Mucosa of stomach (tissue), 1 donor: ENCODE data around the gene PLEKHA5.

Source experiments
- H3K27me3 ChIP-seq: one replicate; pipeline ENCODE4 v1.7.0; 2013; ENCODE audit warnings: mild to moderate bottlenecking, low read length; ENCODE audit not compliant: control insufficient read depth, insufficient read depth
- H3K36me3 ChIP-seq: one replicate; pipeline ENCODE4 v1.7.0; 2013; ENCODE audit warnings: low read length; ENCODE audit not compliant: control insufficient read depth, insufficient read depth
- H3K4me1 ChIP-seq: one replicate; pipeline ENCODE4 v1.7.0; 2013; ENCODE audit warnings: mild to moderate bottlenecking, low read length; ENCODE audit not compliant: control insufficient read depth, insufficient read depth
- H3K4me3 ChIP-seq: one replicate; pipeline ENCODE4 v1.7.0; 2013; ENCODE audit warnings: low read length
- H3K9ac ChIP-seq: one replicate; pipeline ENCODE4 v1.7.0; 2013; ENCODE audit warnings: mild to moderate bottlenecking, low read length, moderate library complexity
- H3K9me3 ChIP-seq: one replicate; pipeline ENCODE4 v1.7.0; 2013; ENCODE audit warnings: mild to moderate bottlenecking, low read length, moderate library complexity; ENCODE audit not compliant: control insufficient read depth
- donor health status: Pancreatic carcinoma.

Gene PLEKHA5

DNA sequence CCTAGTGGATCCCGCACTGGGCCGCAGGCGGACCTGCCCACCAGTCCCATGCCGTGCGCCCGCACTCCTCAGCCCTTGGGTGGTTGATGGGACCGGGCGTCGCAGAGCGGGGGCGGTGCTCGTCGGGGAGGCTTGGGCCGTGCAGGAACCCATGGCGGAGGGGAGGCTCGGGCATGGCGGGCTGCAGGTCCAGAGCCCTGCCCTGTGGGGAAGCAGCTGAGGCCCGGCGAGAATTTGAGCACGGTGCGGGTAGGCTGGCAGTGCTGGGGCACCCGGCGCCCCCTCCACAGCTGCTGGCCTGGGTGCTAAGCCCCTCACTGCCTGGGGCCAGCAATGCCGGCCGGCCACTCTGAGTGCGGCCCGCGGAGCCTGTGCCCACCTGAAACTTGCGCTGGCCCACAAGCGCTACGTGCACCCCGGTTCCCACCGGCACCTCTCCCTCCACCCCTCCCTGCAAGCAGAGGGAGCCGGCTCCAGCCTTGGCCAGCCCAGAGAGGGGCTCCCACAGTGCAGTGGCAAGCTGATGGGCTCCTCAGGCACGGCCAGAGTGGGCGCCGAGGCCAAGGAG lies 100.8 kb downstream of the PLEKHA5 start:
- no peaks in the 10 kb centered on the region for H3K27me3 ChIP-seq
- no peaks in the 10 kb centered on the region for H3K9me3 ChIP-seq
- no peaks in the 10 kb centered on the region for H3K4me1 ChIP-seq
- H3K36me3 ChIP-seq: no peaks in the 10 kb centered on the region
- no peak overlapping the region for H3K4me3 ChIP-seq
- H3K9ac ChIP-seq: no peak overlapping the region

DNA sequence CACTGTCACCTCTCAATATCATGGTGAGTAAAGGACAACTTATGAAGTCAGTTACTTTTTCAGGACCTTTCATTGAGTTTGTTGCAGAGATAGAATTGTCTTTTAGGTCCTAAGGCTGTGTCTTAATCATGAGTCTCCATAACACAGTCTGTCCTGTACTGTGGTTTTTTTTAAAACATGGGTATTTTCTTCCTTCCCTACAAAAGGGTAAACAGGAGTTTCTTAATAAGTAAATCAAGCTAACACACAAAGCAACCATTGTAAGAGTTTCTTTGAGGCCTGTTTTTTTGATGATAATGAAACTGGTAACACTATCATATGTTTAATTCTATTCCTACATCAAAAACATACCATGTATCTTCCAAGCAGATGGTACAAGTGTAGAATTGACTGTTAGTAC lies 101.4 kb downstream of the PLEKHA5 start:
- H3K36me3 ChIP-seq: no peaks in the 10 kb centered on the region
- no peaks in the 10 kb centered on the region for H3K4me1 ChIP-seq
- no peaks in the 10 kb centered on the region for H3K9me3 ChIP-seq
- H3K27me3 ChIP-seq: no peaks in the 10 kb centered on the region
- H3K9ac ChIP-seq: no peak overlapping the region
- H3K4me3 ChIP-seq: no peak overlapping the region

DNA sequence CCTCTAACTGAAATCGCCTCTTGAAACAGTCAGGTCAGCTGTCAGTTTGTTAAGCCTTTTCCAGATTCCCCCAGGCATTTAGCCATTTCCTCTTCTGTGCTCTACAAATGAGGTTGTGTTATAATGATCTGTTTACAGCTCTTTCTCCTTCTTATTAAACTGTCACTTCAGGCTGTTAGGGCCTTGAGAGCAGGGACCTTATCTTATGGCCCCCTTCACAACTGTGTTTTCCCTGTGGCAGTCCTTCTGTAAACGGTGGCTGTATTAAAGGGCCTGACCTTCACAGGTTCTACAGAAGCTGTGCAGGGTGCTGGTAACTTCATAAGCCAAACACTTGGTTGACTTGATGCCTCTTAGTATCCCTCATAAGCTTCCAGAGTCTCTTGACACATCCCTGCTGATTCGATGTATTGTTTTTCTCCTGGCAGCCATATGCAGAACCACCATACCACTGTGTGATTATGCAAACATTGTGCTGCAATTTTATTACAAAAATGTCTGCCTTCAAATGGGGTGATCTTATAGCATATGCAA lies 104.7 kb downstream of the PLEKHA5 start:
- Histone ChIP-seq H3K27me3 (no peaks in the 10 kb centered on the region), H3K36me3 (no peaks in the 10 kb centered on the region), H3K4me1 (no peaks in the 10 kb centered on the region), H3K9ac (no peak overlapping the region), H3K4me3 (no peak overlapping the region), H3K9me3 (no peaks in the 10 kb centered on the region)

DNA sequence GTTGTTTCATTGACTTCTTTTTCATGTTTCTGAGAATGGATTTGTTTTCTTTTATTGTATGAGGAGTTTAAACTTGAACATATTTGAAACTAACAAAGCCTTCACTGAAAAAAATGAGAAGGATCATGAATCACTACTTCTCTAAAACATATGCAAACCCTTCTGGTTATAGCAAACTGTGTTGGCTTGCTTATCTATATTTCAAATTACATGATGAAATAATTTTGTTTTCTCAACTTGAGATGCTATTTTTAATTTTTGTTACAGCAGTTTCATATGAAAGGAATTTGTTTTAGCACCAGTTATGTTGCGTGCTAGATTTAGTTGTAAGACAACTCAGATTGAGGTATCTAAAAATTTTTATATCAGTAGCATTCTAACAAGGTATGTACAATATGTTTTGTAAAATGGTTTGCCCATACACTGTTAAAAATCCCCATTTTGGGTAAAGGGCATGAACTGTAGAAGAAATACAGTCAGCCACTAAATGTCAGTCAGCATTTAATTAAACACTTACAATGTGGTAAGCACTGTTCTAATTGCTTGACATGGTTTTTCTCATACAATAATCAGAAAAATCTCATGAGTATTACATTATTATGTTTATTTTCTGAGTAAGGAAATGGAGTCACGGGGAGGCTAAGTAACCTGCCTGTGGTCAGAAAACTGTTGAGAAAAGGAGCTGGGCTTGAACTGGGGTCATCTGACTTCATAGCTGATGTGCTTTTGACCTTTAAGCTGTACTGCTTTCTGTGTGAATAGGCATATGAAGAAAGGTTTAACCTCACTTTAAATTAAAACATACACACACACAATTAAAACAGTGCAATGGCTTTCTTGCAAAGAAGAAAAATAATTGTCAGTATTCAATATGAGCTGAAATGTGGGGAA lies 105.7 kb downstream of the PLEKHA5 start:
- H3K4me3 ChIP-seq: no peak overlapping the region
- no peaks in the 10 kb centered on the region for H3K4me1 ChIP-seq
- no peaks in the 10 kb centered on the region for H3K27me3 ChIP-seq
- no peak overlapping the region for H3K9ac ChIP-seq
- no peaks in the 10 kb centered on the region for H3K9me3 ChIP-seq
- no peaks in the 10 kb centered on the region for H3K36me3 ChIP-seq

DNA sequence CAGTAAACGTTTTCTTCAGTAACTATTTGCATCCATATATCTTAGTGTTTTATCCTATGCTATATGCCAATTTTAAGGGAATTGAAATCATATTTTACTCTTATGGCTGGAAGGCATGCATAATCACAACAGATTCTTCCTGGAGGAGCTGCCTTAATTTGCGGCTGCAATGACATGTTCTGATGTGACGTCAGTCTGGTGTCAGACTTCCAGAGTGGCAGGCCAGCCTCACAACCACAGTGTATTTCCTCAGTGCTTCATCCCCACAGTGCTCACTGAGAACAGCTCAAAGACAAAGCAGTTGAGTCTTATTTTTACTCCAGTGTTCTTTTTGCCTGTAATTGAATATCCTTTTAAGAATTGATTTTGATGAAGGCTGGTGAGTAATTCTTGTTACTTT lies 107.1 kb downstream of the PLEKHA5 start:
- no peaks in the 10 kb centered on the region for H3K27me3 ChIP-seq
- no peak overlapping the region for H3K9ac ChIP-seq
- no peaks in the 10 kb centered on the region for H3K9me3 ChIP-seq
- H3K4me1 ChIP-seq: no peaks in the 10 kb centered on the region
- H3K4me3 ChIP-seq: no peak overlapping the region
- H3K36me3 ChIP-seq: no peaks in the 10 kb centered on the region

DNA sequence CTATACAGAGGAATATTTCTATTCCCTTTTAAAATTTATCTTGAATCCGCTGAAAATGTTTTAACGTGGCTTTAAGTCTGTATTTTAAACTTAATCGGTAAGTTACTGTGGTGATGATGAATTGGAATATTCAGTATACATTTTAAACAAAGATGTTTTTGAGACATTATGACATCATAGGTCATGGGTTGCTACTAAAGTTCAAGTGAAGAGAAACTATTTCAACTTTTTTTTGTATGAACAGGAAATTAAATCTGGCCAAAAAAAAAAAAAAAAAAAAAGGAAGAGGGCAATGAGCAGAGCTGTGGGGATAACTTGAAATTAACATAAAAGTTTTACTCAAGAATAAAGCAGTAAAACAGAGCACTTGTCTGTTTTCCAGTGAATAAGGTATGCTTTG lies 109.0 kb downstream of the PLEKHA5 start:
- Histone ChIP-seq H3K27me3 (no peaks in the 10 kb centered on the region), H3K4me3 (no peak overlapping the region), H3K9me3 (no peaks in the 10 kb centered on the region), H3K4me1 (no peaks in the 10 kb centered on the region), H3K9ac (no peak overlapping the region), H3K36me3 (no peaks in the 10 kb centered on the region)

DNA sequence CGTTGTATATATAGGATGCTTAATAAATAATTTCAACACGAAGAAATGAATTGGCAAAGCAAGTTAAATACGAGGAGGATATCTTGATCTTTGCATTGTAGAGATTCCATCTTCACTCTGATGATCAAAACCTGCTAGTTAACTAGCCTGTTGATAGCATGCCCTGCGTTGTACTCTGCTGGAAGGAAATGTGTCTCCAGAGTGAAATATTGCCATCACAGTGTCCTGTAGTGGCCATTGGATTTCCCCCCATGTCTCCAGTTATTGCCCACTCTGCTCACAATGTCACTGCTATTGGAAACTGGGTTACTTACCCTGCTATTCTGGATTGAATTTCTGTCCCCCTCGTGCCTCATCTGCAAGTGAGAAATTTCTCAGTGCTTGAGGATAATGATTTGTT lies 109.6 kb downstream of the PLEKHA5 start:
- no peaks in the 10 kb centered on the region for H3K27me3 ChIP-seq
- no peaks in the 10 kb centered on the region for H3K36me3 ChIP-seq
- H3K9me3 ChIP-seq: no peaks in the 10 kb centered on the region
- H3K9ac ChIP-seq: no peak overlapping the region
- H3K4me1 ChIP-seq: no peaks in the 10 kb centered on the region
- H3K4me3 ChIP-seq: no peak overlapping the region

DNA sequence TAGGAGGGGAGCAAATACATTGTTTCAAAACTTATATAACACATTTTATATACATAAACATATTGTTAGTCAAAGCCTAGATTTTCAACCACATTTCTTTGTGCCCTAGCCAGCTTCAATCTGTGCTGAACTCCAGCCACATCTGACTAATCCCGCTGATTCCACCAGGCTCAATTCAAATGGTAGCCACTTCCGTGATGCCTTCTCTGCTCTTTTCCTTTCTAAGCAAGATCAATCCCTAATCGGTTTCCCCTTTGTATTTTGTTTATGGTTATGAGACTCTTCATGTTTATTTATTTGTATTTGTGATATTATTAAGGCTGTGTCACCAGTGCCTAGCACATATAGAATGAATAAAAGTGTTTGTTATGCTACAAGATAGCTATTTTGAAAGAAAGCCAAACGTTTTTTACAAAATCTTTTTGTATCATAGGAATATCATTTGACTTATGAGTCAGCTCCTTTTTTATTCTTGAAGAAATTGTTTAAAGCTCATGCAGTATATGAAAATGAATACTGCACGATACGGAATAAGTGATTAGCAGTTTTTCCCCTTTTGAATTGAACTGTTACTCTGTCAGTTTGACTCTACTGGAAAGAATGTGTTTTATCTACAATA lies 110.2 kb downstream of the PLEKHA5 start:
- Histone ChIP-seq H3K27me3 (no peaks in the 10 kb centered on the region), H3K36me3 (no peaks in the 10 kb centered on the region), H3K4me3 (no peak overlapping the region), H3K4me1 (no peaks in the 10 kb centered on the region), H3K9me3 (no peaks in the 10 kb centered on the region), H3K9ac (no peak overlapping the region)

DNA sequence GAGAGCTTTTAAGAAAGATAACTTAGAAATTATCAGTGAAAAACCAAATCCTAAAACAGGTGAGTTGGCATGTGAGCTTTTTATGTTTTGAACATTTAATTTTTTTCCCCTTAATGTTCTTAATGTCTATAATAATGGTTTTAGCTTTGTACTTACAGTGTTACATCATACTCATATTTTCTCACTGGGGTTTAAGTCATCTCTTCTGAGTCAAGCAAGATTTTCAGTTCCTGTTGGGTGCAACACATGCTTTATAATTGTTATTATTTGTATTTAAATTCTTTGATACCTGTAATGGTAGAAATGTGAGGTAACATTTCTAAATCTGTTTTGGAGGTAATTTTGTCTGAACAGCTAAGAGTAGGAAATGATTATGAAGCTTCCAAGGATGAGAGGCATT lies 113.0 kb downstream of the PLEKHA5 start:
- no peaks in the 10 kb centered on the region for H3K27me3 ChIP-seq
- H3K4me1 ChIP-seq: no peaks in the 10 kb centered on the region
- H3K4me3 ChIP-seq: no peak overlapping the region
- H3K36me3 ChIP-seq: no peaks in the 10 kb centered on the region
- H3K9me3 ChIP-seq: no peaks in the 10 kb centered on the region
- H3K9ac ChIP-seq: no peak overlapping the region

DNA sequence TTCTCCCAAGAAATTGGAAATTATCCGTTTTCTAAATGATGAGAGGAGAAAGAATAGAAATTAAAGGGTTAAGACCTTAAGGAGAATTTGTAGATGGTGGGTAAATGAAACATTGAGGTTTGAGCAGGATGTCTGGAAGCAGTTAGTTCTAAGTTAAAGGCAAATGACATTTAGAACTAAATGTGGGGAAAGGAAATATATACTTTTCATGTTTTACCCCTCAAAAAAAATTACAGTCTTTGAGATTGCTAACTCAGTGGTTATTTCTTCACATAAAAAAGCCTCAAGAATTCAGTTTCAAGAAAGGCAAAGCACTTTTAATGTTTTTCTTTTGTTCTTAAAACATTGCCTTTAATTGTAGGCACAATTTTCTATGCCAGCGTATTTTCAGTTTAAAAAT lies 114.0 kb downstream of the PLEKHA5 start:
- H3K4me3 ChIP-seq: no peak overlapping the region
- H3K36me3 ChIP-seq: no peaks in the 10 kb centered on the region
- H3K9me3 ChIP-seq: no peaks in the 10 kb centered on the region
- no peaks in the 10 kb centered on the region for H3K27me3 ChIP-seq
- H3K4me1 ChIP-seq: no peaks in the 10 kb centered on the region
- H3K9ac ChIP-seq: no peak overlapping the region

DNA sequence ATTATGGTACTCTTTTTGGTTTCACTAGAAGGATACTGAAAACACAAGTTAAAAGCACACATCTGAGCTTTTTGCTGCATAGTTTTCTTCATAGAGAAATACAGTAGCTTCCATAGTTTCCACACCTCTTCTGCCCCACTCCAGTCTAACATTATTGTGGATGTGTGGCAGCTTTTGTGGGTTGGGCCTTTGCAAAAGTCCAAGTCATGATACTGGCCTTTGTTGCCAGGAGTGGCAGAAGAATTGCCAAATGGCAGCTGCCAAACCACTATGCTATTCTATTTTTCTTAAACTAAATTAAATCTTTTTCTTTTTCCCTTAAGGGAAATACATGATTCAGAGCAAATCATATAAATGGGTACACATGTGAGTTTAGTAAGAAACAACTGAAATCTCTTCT lies 114.8 kb downstream of the PLEKHA5 start:
- no peak overlapping the region for H3K9ac ChIP-seq
- H3K4me3 ChIP-seq: no peak overlapping the region
- H3K9me3 ChIP-seq: no peaks in the 10 kb centered on the region
- no peaks in the 10 kb centered on the region for H3K36me3 ChIP-seq
- H3K27me3 ChIP-seq: no peaks in the 10 kb centered on the region
- H3K4me1 ChIP-seq: no peaks in the 10 kb centered on the region

DNA sequence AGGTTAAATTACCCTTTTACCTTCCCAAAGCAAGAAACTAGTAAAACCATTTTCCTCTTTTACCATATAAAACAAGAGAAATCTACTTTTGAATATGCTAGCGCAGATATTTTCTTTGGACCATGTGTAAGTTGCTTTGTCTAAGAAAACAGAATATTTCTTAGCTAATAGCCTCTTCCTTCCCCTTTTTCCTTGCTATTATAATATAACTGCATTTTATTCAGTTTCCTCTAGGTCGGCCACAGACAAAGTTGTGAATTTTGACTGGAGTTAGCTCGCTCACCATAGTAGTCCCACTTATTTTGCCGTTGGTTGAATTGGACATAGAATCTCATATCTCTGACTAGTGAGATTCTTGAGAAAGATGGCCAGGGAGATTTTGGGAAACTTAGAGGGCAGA lies 115.6 kb downstream of the PLEKHA5 start:
- no peak overlapping the region for H3K4me3 ChIP-seq
- H3K27me3 ChIP-seq: no peaks in the 10 kb centered on the region
- no peak overlapping the region for H3K9ac ChIP-seq
- no peaks in the 10 kb centered on the region for H3K4me1 ChIP-seq
- no peaks in the 10 kb centered on the region for H3K36me3 ChIP-seq
- H3K9me3 ChIP-seq: no peaks in the 10 kb centered on the region
